BE2C (cell line): Measurements from ENCODE around the gene SYTL4.

Experiments used
- DNase-seq: peaks from one replicate; pipeline ENCODE4 v3.0.0-alpha.2; 2020
- H3K27me3 ChIP-seq: fragments of 250-450 bp; sonication (Bioruptor Pico); 2 replicates; pipeline ENCODE4 v1.5.1; 2020; ENCODE audit warnings: mild to moderate bottlenecking
- H3K36me3 ChIP-seq: fragments of 250-450 bp; sonication (Bioruptor Pico); 2 replicates; pipeline ENCODE4 v1.5.1; 2020; ENCODE audit warnings: mild to moderate bottlenecking
- H3K4me1 ChIP-seq: fragments of 250-450 bp; sonication (Bioruptor Pico); 2 replicates; pipeline ENCODE4 v1.5.1; 2020
- H3K4me3 ChIP-seq: 2 replicates; pipeline ENCODE4 v1.5.1; 2011; ENCODE audit warnings: low read depth, low read length
- H3K9me3 ChIP-seq: fragments of 250-450 bp; sonication (Bioruptor Pico); 2 replicates; pipeline ENCODE4 v1.5.1; 2020
- CTCF ChIP-seq: IDR thresholded peaks from 2 replicates; pipeline ENCODE4 v1.5.1; 2012; ENCODE audit warnings: mild to moderate bottlenecking, low read depth, low read length

Gene SYTL4

GRCh38 chrX:100659431-100660137 lies 72.3 kb downstream of the SYTL4 start:
- Histone ChIP-seq H3K9me3 (no peaks in the 10 kb centered on the region), H3K27me3 (no peaks in the 10 kb centered on the region), H3K4me3 (no peak overlapping the region), H3K36me3 (no peaks in the 10 kb centered on the region), H3K4me1 (no peaks in the 10 kb centered on the region)
- no peak for DNase-seq
- TF ChIP-seq CTCF, result no peak

GRCh38 chrX:100658941-100659381 lies 73.0 kb downstream of the SYTL4 start:
- Histone ChIP-seq H3K4me1 (no peaks in the 10 kb centered on the region), H3K9me3 (no peaks in the 10 kb centered on the region), H3K27me3 (no peaks in the 10 kb centered on the region), H3K4me3 (no peak overlapping the region), H3K36me3 (no peaks in the 10 kb centered on the region)
- no peak for TF ChIP-seq CTCF
- DNase-seq, result no peak

- DNase-seq, result no peak
These were observed 77.7 kb downstream of the SYTL4 start for GRCh38 chrX:100654261-100654660.

GRCh38 chrX:100652266-100652665 lies 79.7 kb downstream of the SYTL4 start:
- Histone ChIP-seq H3K4me1 (no peaks in the 10 kb centered on the region), H3K4me3 (no peak overlapping the region), H3K9me3 (no peaks in the 10 kb centered on the region), H3K36me3 (no peaks in the 10 kb centered on the region), H3K27me3 (no peaks in the 10 kb centered on the region)
- DNase-seq, result no peak
- no peak for TF ChIP-seq CTCF

More at GRCh38 chrX:100654261-100654660, 77.7 kb downstream of the SYTL4 start:
- Histone ChIP-seq H3K27me3 (no peaks in the 10 kb centered on the region), H3K4me1 (no peaks in the 10 kb centered on the region), H3K9me3 (no peaks in the 10 kb centered on the region), H3K4me3 (no peak overlapping the region), H3K36me3 (no peaks in the 10 kb centered on the region)
- TF ChIP-seq CTCF, result peak; percentile 21; the same call in 1 of the 2 replicates

GRCh38 chrX:100650841-100651240 lies 81.1 kb downstream of the SYTL4 start:
- H3K4me3 ChIP-seq, result no peak overlapping the region
- no peaks in the 10 kb centered on the region for H3K4me1 ChIP-seq
- no peaks in the 10 kb centered on the region for H3K27me3 ChIP-seq
- no peaks in the 10 kb centered on the region for H3K36me3 ChIP-seq
- DNase-seq, result no peak
- H3K9me3 ChIP-seq, result no peaks in the 10 kb centered on the region
- no peak for TF ChIP-seq CTCF

- TF ChIP-seq CTCF, result no peak
- Histone ChIP-seq H3K4me1 (no peaks in the 10 kb centered on the region), H3K4me3 (no peak overlapping the region), H3K27me3 (no peaks in the 10 kb centered on the region), H3K36me3 (no peaks in the 10 kb centered on the region), H3K9me3 (no peaks in the 10 kb centered on the region)
- DNase-seq, result no peak
These were observed 82.2 kb downstream of the SYTL4 start for GRCh38 chrX:100649550-100650356.
